GM13976 (cell line): Measurements from ENCODE around the gene CFAP92.

ENCODE experiments used
- DNase-seq: peaks from one replicate; pipeline ENCODE4 v3.0.0; 2012; ENCODE audit warnings: low spot score
- CTCF ChIP-seq: IDR thresholded peaks from 2 replicates; pipeline ENCODE4 v1.5.1; 2012; ENCODE audit warnings: borderline replicate concordance, mild to moderate bottlenecking; ENCODE audit not compliant: insufficient read depth; ENCODE audit errors: extremely low read depth, missing control alignments, control extremely low read depth
- in situ Hi-C: fragments of 300-500 bp; cut with MboI; formaldehyde crosslinking; loops from one replicate; pipeline ENCODE4 v1.12.0; 2022; ENCODE audit warnings: low sequenced_read_pairs, mixed read lengths, inconsistent platforms; ENCODE audit not compliant: unreplicated experiment

CFAP92 gene

GRCh38 chr3:128973988-128974564 lies 19.8 kb downstream of the CFAP92 start:
- in situ Hi-C loops: loop anchor here (10.0 kb wide), 1 partner anchor 271 kb away; the partner anchor contains the start of gene COPG1
- no peak for TF ChIP-seq CTCF
- DNase-seq: no peak

- no peak for DNase-seq
- no peak for TF ChIP-seq CTCF
- in situ Hi-C loops: loop anchor here (10.0 kb wide), 1 partner anchor 273 kb away; the partner anchor contains the start of gene COPG1
Observed at GRCh38 chr3:128971421-128972100, 22.3 kb downstream of the CFAP92 start.

- in situ Hi-C loops: loop anchor here (10.0 kb wide), 1 partner anchor 274 kb away; the partner anchor contains the start of gene COPG1
- TF ChIP-seq CTCF: no peak
- no peak for DNase-seq
Observed at GRCh38 chr3:128970740-128971047, 23.2 kb downstream of the CFAP92 start.

GRCh38 chr3:128969993-128970739 lies 23.7 kb downstream of the CFAP92 start:
- DNase-seq: peak; percentile 70
- in situ Hi-C loops: loop anchor here (10.0 kb wide), 1 partner anchor 275 kb away; the partner anchor contains the start of gene COPG1
- peak; percentile 93 for TF ChIP-seq CTCF

GRCh38 chr3:128967748-128968355 lies 26.0 kb downstream of the CFAP92 start:
- no peak for DNase-seq
- in situ Hi-C loops: no loop called here
- TF ChIP-seq CTCF: no peak

- TF ChIP-seq CTCF: no peak
- in situ Hi-C loops: no loop called here
- no peak for DNase-seq
Observed at GRCh38 chr3:128965818-128966217, 28.1 kb downstream of the CFAP92 start.
